Lower lobe of right lung (tissue), 2 donors: Measurements from ENCODE around the gene GSC2. TPM values are rescaled to one million over a fixed set of nuclear protein-coding genes. Genes with fewer than 3 reads are reported as not detected.

Experiments used
- ATAC-seq, 2 donors: fragments of 200-7000 bp; cut with Tn5 transposase; one replicate each; pipeline ENCODE4 v1.9.1; 2020 to 2022; ENCODE audit warnings: mild to moderate bottlenecking in 2 of 2, moderate library complexity in 2 of 2
- DNase-seq: peaks from one replicate; pipeline ENCODE4 v3.0.0-alpha.2; 2020
- H3K27ac ChIP-seq: fragments of 200-600 bp; one replicate; pipeline ENCODE4 v1.8.0; 2022
- H3K27me3 ChIP-seq: fragments of 200-600 bp; one replicate; pipeline ENCODE4 v1.8.0; 2022; ENCODE audit warnings: low read depth
- H3K36me3 ChIP-seq: fragments of 200-600 bp; one replicate; pipeline ENCODE4 v1.8.0; 2022; ENCODE audit warnings: mild to moderate bottlenecking
- H3K4me1 ChIP-seq: fragments of 200-600 bp; one replicate; pipeline ENCODE4 v1.8.0; 2022
- H3K4me3 ChIP-seq: fragments of 200-600 bp; one replicate; pipeline ENCODE4 v1.8.0; 2022; ENCODE audit warnings: mild to moderate bottlenecking
- H3K9me3 ChIP-seq: fragments of 200-600 bp; one replicate; pipeline ENCODE4 v1.8.0; 2022
- CTCF ChIP-seq: fragments of 200-600 bp; IDR thresholded peaks from one replicate; pipeline ENCODE4 v1.8.0; 2022; ENCODE audit warnings: antibody characterized with exemption, mild to moderate bottlenecking
- intact Hi-C: fragments of 100-400 bp; cut with DNase I; formaldehyde crosslinking; loops from one replicate; pipeline ENCODE4 v1.11.0; 2022
- total RNA-seq: library from RNA; stranded (reverse); fragmentation: NEBNext Ultra II Directional; extraction: Animal tissue kit (Norgen Biotek cat#: 25700); gene quantifications from one replicate; pipeline ENCODE4 v1.2.1, GENCODE V29; 2021
- donor health status: DM: no; HTN: yes; CAD: no; lungs with severe emphysema.

The GSC2 gene
- total RNA-seq, 1 donor from 2014 or later: not detected

- DNase-seq (no peak), ATAC-seq (no peak)
- peaks cover 40% of the 10 kb centered on the region for H3K36me3 ChIP-seq
- no peak overlapping the region for H3K4me3 ChIP-seq
- intact Hi-C loops: no loop called here
- no peaks in the 10 kb centered on the region for H3K9me3 ChIP-seq
- H3K27ac ChIP-seq: no peak overlapping the region
- H3K4me1 ChIP-seq: no peaks in the 10 kb centered on the region
- no peak for TF ChIP-seq CTCF
- H3K27me3 ChIP-seq: no peaks in the 10 kb centered on the region
These were observed 18.4 kb downstream of the GSC2 start for GRCh38 chr22:19131685-19132015.

- intact Hi-C loops: no loop called here
- no peak for ATAC-seq
- no peak for DNase-seq
- TF ChIP-seq CTCF: no peak
- Histone ChIP-seq H3K27ac (no peak within 1 kb of the TSS), H3K36me3 (peaks cover 35% of the 10 kb centered on the region), H3K27me3 (no peaks in the 10 kb centered on the region), H3K4me3 (no peak within 1 kb of the TSS), H3K9me3 (no peaks in the 10 kb centered on the region), H3K4me1 (no peaks in the 10 kb centered on the region)
These were observed 19.0 kb downstream of the GSC2 start, which contains the start of gene TSSK2 for GRCh38 chr22:19130959-19131684. TSSK2 (plus strand) TSS chr22:19131308; CDS start chr22:19131400, 92 bp downstream.

- no peak overlapping the region for H3K4me3 ChIP-seq
- ATAC-seq: no peak
- intact Hi-C loops: no loop called here
- no peaks in the 10 kb centered on the region for H3K4me1 ChIP-seq
- DNase-seq: no peak
- H3K36me3 ChIP-seq: peaks cover 26% of the 10 kb centered on the region
- TF ChIP-seq CTCF: no peak
- H3K27me3 ChIP-seq: no peaks in the 10 kb centered on the region
- H3K27ac ChIP-seq: no peak overlapping the region
- H3K9me3 ChIP-seq: no peaks in the 10 kb centered on the region
These were observed 20.2 kb downstream of the GSC2 start for GRCh38 chr22:19129871-19130270.

GRCh38 chr22:19128946-19129727 is 21.0 kb downstream of the GSC2 start:
- H3K9me3 ChIP-seq: no peaks in the 10 kb centered on the region
- H3K4me3 ChIP-seq: no peak overlapping the region
- TF ChIP-seq CTCF: no peak
- ATAC-seq (no peak), DNase-seq (no peak)
- no peaks in the 10 kb centered on the region for H3K27me3 ChIP-seq
- no peaks in the 10 kb centered on the region for H3K4me1 ChIP-seq
- peaks cover 18% of the 10 kb centered on the region for H3K36me3 ChIP-seq
- intact Hi-C loops: no loop called here
- no peak overlapping the region for H3K27ac ChIP-seq

- intact Hi-C loops: no loop called here
- no peak for ATAC-seq
These were observed 22.1 kb downstream of the GSC2 start for GRCh38 chr22:19128009-19128401.

More at GRCh38 chr22:19128009-19128401, 22.1 kb downstream of the GSC2 start:
- Histone ChIP-seq H3K4me1 (peaks cover 2% of the 10 kb centered on the region), H3K36me3 (peaks cover 7% of the 10 kb centered on the region), H3K4me3 (no peak overlapping the region), H3K27ac (no peak overlapping the region), H3K9me3 (no peaks in the 10 kb centered on the region), H3K27me3 (no peaks in the 10 kb centered on the region)
- DNase-seq: no peak
- TF ChIP-seq CTCF: no peak
